CD4-positive, alpha-beta T cell treated with Interleukin-6 at 100 ng/mL for 8 hours (primary cell): ENCODE data around the gene PCBP4.

ENCODE experiments used
- DNase-seq: peaks from one replicate; pipeline ENCODE4 v3.0.0-alpha.2; 2020; ENCODE audit warnings: mixed read lengths, low spot score

PCBP4 gene

GRCh38 chr3:51971350-51971749 lies 4.1 kb upstream of the PCBP4 start:
- DNase-seq = no peak

DNA sequence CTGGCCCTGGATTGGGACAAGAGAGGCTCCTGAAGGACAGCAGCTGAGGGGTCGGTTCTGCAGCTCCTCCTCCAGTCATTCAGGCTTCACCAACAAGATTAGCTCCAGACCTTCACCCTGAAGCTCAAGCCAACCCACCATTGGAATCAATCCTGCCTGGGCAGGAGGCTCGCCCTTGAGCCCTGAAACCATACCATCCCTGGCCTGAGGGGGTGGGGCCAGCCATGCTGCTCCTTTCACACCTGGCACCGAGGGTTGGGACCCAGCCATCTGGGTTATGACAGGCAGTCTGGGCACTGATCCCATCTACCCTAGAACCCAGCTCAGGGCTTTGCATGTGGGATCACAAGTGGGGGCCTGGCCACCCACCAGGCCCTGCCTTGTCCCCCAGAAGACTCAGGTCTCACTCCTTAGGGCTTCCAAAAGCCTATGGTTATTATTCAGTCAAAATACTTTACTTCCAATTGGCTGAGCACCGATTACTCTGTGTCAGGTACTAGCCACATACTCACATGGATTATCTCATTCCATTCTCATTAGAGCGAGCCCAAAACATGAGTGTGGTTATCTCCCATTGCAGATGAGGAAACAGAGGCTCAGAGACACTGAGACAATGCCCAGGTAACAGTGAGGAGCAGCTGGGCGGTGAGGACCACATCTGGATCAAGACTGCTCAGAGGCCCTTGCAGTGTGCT lies 3.5 kb upstream of the PCBP4 start:
- DNase-seq = no peak

- no peak for DNase-seq
Measured at GRCh38 chr3:51969841-51970240, 2.6 kb upstream of the PCBP4 start.

- no peak for DNase-seq
Measured at GRCh38 chr3:51968883-51969678, 1.8 kb upstream of the PCBP4 start.

DNA sequence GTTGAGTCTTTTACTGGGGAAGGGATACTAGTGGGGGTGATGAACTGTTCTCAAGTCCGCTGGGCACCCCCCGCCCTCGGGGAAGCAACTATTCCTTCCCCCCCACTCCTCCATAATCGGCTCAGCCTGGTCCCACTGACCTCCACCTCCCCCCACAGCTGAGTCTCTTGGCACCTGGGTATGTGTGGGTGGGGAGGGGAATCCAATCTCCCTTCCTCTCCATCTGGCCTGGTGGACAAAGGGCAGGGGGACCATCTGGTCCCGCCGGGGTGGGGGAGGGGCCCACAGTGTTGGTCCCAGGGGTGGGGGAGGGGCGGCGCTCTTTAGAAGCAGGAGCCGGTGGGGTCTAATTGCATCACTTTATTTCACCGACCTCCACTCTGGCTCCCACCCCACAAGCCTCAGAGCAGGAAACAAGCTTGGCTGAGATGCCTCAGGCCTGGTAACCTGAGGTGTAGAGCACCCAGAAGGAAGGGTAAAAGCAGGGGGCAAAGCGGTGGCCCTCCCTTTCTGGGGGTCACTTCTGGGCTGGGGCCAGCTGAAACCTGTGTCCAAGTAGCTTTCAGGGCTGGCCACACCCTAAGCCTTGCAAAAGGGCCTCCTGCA lies 1.0 kb upstream of the PCBP4 start:
- no peak for DNase-seq

DNA sequence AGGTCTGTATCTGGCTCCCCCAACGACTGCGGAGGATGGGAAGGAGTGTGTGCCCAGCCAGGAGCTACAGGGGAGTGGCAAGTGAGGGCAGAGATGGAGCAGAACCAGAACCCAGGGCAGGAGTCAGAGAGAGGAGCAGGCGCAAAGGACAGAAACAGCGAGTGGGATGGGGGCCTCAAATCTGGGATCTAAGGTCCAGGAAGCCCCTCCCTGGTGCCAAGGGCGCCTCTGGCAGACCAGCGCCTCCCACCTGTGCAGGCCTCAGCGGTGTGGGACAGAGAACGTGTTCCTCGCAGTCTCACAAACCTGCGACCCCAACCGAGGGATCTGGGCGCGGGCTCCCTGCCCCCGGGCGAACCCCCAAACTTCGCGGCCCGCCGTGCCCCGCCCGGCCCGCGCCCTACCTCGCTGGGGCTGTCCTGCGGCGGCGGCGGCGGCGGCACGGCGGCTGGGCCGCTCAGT lies 301 bp downstream of the PCBP4 start:
- DNase-seq = no peak

GRCh38 chr3:51966486-51966885 lies 768 bp downstream of the PCBP4 start:
- DNase-seq = no peak

DNA sequence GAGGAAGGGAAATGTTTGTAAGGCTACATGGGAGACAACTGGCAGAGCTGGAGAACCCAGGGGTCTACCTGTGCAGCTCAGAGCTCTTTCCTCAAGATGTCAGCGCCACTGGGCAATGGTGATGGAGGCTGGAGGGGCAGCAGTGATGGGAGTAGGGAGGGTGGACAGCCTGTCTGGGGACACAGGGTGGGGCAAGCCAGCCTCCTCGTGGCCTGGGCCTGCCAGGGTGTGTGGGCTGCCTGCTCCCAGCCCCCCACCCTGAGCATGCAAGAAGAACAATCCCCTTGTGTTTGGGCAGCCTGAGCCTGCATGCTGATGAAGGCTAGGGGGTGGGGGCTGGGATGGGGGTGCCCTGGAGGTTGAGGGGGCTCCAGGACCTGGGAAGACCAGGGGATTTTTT lies 1.2 kb downstream of the PCBP4 start:
- DNase-seq = no peak

GRCh38 chr3:51964521-51964920 lies 2.7 kb downstream of the PCBP4 start:
- no peak for DNase-seq

GRCh38 chr3:51963951-51964451 lies 3.3 kb downstream of the PCBP4 start:
- no peak for DNase-seq

DNA sequence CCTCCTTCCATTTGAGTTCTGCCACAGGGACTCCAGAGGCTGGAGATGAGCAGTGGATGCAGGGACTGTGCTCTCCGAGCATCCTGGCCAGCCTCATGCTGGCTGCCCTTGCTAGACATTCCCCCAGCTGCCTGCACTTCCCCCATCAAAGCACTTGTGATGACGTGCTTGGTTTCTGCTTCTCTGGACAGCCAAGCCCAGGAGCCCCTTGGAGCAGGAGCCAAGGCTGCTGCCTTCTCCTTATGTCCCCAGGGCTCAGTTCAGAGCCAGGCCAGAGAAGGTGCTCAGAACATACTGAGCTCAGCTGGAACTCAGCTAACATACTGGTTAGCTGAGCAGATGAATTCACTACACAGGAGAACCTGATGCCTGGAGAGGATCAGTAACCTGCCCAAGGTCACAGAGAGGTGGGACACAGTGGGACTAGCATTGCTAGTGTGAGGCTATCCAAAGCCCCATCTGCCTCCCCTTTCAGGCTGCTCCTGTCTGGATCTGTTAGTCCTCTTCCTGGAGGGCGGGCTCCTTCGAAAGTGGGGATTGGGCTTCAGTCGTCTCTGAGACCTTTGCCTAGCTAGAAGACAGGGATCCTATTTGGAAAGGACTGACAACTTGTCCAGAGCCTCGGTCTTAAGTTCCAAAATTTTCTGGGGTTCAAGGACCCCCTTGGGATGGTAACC lies 4.3 kb downstream of the PCBP4 start:
- no peak for DNase-seq

DNA sequence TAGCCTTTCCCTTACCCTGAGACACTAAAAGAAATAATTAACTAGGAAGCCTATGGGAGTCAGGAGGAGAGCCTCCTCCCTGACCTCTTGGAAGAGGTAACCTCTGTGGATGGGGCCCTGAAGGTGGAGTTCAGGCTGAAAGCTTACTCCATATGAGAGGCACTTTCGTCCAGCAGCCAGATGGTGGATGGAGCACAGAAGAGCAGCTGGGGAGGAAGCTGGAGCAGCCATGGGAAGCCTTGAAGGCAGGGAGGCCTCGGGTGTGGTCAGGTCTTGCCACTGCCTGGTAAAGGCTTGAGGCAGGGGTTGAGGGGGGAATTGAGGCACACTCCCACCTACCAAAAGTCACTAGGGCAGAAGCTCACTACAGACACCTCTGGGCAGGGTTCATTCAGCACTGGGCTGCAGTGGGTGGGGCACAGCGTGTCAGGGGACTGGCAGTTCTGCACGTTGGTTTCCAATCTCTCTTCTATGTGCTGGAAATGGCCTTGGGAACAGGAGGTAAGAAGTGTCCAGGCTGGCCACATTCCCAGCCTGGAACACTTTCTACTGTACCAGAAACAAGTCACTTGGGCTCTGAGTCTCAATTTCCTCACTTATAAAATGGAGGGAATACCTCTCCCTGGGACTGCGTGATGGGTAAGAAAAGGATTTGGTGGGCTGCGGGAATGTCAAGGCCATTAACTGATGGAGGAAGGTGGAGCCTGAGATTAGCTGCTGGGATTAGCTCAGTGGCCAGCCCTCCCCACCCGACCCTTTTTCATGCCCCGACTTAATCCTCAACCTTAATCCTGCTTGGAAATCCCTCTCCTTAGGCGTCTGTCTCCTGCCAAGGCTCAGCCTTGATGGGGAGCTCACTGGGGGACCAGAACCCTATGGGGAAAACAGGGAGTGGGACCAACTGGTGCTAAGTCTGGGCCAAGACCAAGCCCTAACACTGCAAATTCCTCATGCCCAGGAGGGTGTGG lies 5.4 kb downstream of the PCBP4 start:
- DNase-seq = no peak

GRCh38 chr3:51961011-51961410 lies 6.2 kb downstream of the PCBP4 start:
- no peak for DNase-seq

DNA sequence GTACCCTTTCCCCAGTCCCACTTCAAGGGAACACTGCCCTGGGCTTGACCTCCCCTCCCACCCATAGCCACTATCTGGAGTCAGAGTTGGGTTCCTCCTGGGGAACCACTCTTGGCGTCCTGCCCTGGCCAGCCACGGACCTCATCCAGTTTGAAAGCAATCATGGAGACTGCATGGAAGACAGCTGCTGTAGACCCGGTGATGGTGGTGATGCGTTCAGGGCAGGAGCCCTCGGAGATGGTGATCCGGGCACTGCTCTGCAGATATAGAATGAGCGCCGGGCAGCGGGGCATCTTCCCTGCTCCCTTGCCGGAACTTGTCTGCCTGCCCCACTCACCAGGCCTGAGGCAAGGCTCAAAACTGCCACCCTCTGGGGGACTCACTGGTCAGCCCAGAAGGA lies 6.9 kb downstream of the PCBP4 start:
- DNase-seq = no peak

DNA sequence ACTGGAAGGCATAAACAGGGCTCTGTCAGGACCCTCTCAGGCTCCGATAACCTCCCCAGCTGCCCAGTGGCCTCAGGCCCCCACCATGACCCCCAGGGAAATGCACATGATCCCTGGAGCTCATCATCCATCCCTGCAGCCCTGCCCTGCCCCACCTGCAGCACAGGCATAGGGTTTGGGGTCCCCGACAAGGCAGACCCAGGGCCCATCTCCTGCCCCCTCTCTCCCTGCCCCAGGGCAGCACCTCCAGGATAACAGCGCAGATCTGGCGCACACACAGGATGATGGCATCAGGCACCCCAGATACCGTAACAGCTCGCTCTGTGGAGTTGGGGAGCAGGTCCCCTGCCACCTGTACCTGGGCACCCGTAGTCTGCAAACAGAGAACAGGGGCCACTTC lies 7.6 kb downstream of the PCBP4 start:
- no peak for DNase-seq

GRCh38 chr3:51958603-51959521 lies 8.4 kb downstream of the PCBP4 start:
- no peak for DNase-seq

GRCh38 chr3:51957520-51958205 lies 9.6 kb downstream of the PCBP4 start:
- no peak for DNase-seq

GRCh38 chr3:51955893-51956770 lies 11.1 kb downstream of the PCBP4 start:
- no peak for DNase-seq
